GM19351 (cell line): ENCODE results near the gene CRYGB.
"Not testable (repeated sequence)": the region's sequence is repeated elsewhere in the genome, so short reads cannot be mapped to it uniquely, and the experiment has no call there.

Source experiments
- ATAC-seq: cut with Tn5 transposase; IDR thresholded peaks from one replicate; pipeline ENCODE4 v1.9.1; 2021; ENCODE audit warnings: mild to moderate bottlenecking, moderate library complexity; ENCODE audit not compliant: unreplicated experiment

CRYGB gene

GRCh38 chr2:208150956-208151355 lies 5.0 kb upstream of the CRYGB start:
- no peak for ATAC-seq

- no peak for ATAC-seq
Observed at GRCh38 chr2:208150094-208150493, 4.1 kb upstream of the CRYGB start.

- ATAC-seq = no peak
Observed at GRCh38 chr2:208148803-208149202, 2.8 kb upstream of the CRYGB start.

GRCh38 chr2:208147759-208148158 lies 1.8 kb upstream of the CRYGB start:
- no peak for ATAC-seq

- no peak for ATAC-seq
Observed at GRCh38 chr2:208147008-208147407, 1.1 kb upstream of the CRYGB start.

GRCh38 chr2:208142925-208143799 lies 2.8 kb downstream of the CRYGB start:
- ATAC-seq = no peak

GRCh38 chr2:208142240-208142924 lies 3.6 kb downstream of the CRYGB start:
- no peak for ATAC-seq

GRCh38 chr2:208139447-208139846 lies 6.5 kb downstream of the CRYGB start:
- ATAC-seq = no peak

GRCh38 chr2:208138334-208138733 lies 7.6 kb downstream of the CRYGB start:
- not testable (repeated sequence) for ATAC-seq

GRCh38 chr2:208136716-208137094 lies 9.3 kb downstream of the CRYGB start:
- no peak for ATAC-seq

- no peak for ATAC-seq
Observed at GRCh38 chr2:208135794-208136715, 9.9 kb downstream of the CRYGB start.

GRCh38 chr2:208134928-208135586 lies 10.9 kb downstream of the CRYGB start:
- ATAC-seq = peak; percentile 77

- no peak for ATAC-seq
Observed at GRCh38 chr2:208130712-208131110, 15.2 kb downstream of the CRYGB start.

- no peak for ATAC-seq
Observed at GRCh38 chr2:208129744-208130711, 15.9 kb downstream of the CRYGB start, which contains the start of gene CRYGC. TSS of gene CRYGC (minus strand) at chr2:208129828. CDS start at chr2:208129792, 36 bp downstream.

GRCh38 chr2:208128136-208128535 lies 17.8 kb downstream of the CRYGB start:
- ATAC-seq = no peak

GRCh38 chr2:208127090-208127489 lies 18.9 kb downstream of the CRYGB start:
- no peak for ATAC-seq

- ATAC-seq = no peak
Observed at GRCh38 chr2:208125251-208125650, 20.7 kb downstream of the CRYGB start.

GRCh38 chr2:208124013-208124715 lies 21.8 kb downstream of the CRYGB start, which contains the start of gene CRYGD:
TSS of gene CRYGD (minus strand) at chr2:208124524. CDS start at chr2:208124473, 51 bp downstream.
- not testable (repeated sequence) for ATAC-seq

- ATAC-seq = no peak
Observed at GRCh38 chr2:208122248-208122647, 23.7 kb downstream of the CRYGB start.
